Measurements from ENCODE around the gene PCOLCE2.
A peak's percentile ranks its signal among the peaks of the same experiment; 100 is the strongest.

Gene PCOLCE2

GRCh38 chr3:142863010-142863817 lies 25.7 kb downstream of the PCOLCE2 start:
- Histone ChIP-seq H2AFZ (ENCODE audit: low read depth, low read length) (peak overlapping the region; percentile 57; the same call in 1 of the 2 replicates), H3K27me3 (ENCODE audit: insufficient read depth, low read length, poor library complexity) (peaks cover 14% of the 10 kb centered on the region), H3K9ac (ENCODE audit: low read depth, low read length) (no peak overlapping the region), H3K9me3 (ENCODE audit: insufficient read depth, low read length, severe bottlenecking) (no peaks in the 10 kb centered on the region), H3K4me2 (ENCODE audit: insufficient read depth, low read length) (peak overlapping the region; percentile 41), H3K27ac (ENCODE audit: low read length) (peak overlapping the region; percentile 46), H3K4me3 (ENCODE audit: low read depth in 1 of 2, low read length in 2 of 2) (no peak overlapping the region), H3K4me1 (ENCODE audit: insufficient read depth, low read length) (peaks cover 20% of the 10 kb centered on the region), H3K79me2 (ENCODE audit: insufficient read depth, low read length) (no peaks in the 10 kb centered on the region), H4K20me1 (ENCODE audit: insufficient read depth, low read length) (no peaks in the 10 kb centered on the region), H3K36me3 (ENCODE audit: insufficient read depth, low read length) (no peaks in the 10 kb centered on the region)
- DNase-seq = peak; percentile 49
- peak; percentile 94 for ATAC-seq (ENCODE audit: insufficient read depth, low read depth)
- TF ChIP-seq CTCF (IDR thresholded peaks at IDR 0.05; ENCODE audit: borderline replicate concordance, extremely low read depth, low read length, poor library complexity, severe bottlenecking) (no peak), EZH2 (IDR thresholded peaks at IDR 0.05; ENCODE audit: borderline replicate concordance, low read depth, low read length, severe bottlenecking) (no peak)

GRCh38 chr3:142861926-142862325 lies 27.0 kb downstream of the PCOLCE2 start:
- no peaks in the 10 kb centered on the region for H3K79me2 ChIP-seq (ENCODE audit: insufficient read depth, low read length)
- H3K4me1 ChIP-seq (ENCODE audit: insufficient read depth, low read length) = peaks cover 20% of the 10 kb centered on the region
- no peaks in the 10 kb centered on the region for H3K9me3 ChIP-seq (ENCODE audit: insufficient read depth, low read length, severe bottlenecking)
- TF ChIP-seq CTCF (IDR thresholded peaks at IDR 0.05; ENCODE audit: borderline replicate concordance, extremely low read depth, low read length, poor library complexity, severe bottlenecking) = no peak
- no peak for TF ChIP-seq EZH2 (IDR thresholded peaks at IDR 0.05; ENCODE audit: borderline replicate concordance, low read depth, low read length, severe bottlenecking)
- no peak overlapping the region for H3K27ac ChIP-seq (ENCODE audit: low read length)
- H3K27me3 ChIP-seq (ENCODE audit: insufficient read depth, low read length, poor library complexity) = peaks cover 18% of the 10 kb centered on the region
- ATAC-seq (ENCODE audit: insufficient read depth, low read depth) (no peak), DNase-seq (no peak)
- no peak overlapping the region for H3K9ac ChIP-seq (ENCODE audit: low read depth, low read length)
- H2AFZ ChIP-seq (ENCODE audit: low read depth, low read length) = no peak overlapping the region
- no peaks in the 10 kb centered on the region for H4K20me1 ChIP-seq (ENCODE audit: insufficient read depth, low read length)
- no peak overlapping the region for H3K4me3 ChIP-seq (ENCODE audit: low read depth in 1 of 2, low read length in 2 of 2)
- H3K36me3 ChIP-seq (ENCODE audit: insufficient read depth, low read length) = no peaks in the 10 kb centered on the region
- no peak overlapping the region for H3K4me2 ChIP-seq (ENCODE audit: insufficient read depth, low read length)

- Histone ChIP-seq H3K4me2 (ENCODE audit: insufficient read depth, low read length) (no peak overlapping the region), H3K79me2 (ENCODE audit: insufficient read depth, low read length) (no peaks in the 10 kb centered on the region), H3K27me3 (ENCODE audit: insufficient read depth, low read length, poor library complexity) (peaks cover 33% of the 10 kb centered on the region), H3K4me3 (ENCODE audit: low read depth in 1 of 2, low read length in 2 of 2) (no peak overlapping the region), H3K36me3 (ENCODE audit: insufficient read depth, low read length) (no peaks in the 10 kb centered on the region), H3K4me1 (ENCODE audit: insufficient read depth, low read length) (peaks cover 5% of the 10 kb centered on the region), H3K9ac (ENCODE audit: low read depth, low read length) (no peak overlapping the region), H3K9me3 (ENCODE audit: insufficient read depth, low read length, severe bottlenecking) (no peaks in the 10 kb centered on the region), H2AFZ (ENCODE audit: low read depth, low read length) (no peak overlapping the region), H4K20me1 (ENCODE audit: insufficient read depth, low read length) (no peaks in the 10 kb centered on the region), H3K27ac (ENCODE audit: low read length) (no peak overlapping the region)
- DNase-seq (no peak), ATAC-seq (ENCODE audit: insufficient read depth, low read depth) (no peak)
- TF ChIP-seq EZH2 (IDR thresholded peaks at IDR 0.05; ENCODE audit: borderline replicate concordance, low read depth, low read length, severe bottlenecking) (no peak), CTCF (IDR thresholded peaks at IDR 0.05; ENCODE audit: borderline replicate concordance, extremely low read depth, low read length, poor library complexity, severe bottlenecking) (no peak)
Measured at GRCh38 chr3:142858043-142858442, 30.8 kb downstream of the PCOLCE2 start.
